ENCODE measurements around the gene RETREG3.
"Not testable (repeated sequence)": the region's sequence is repeated elsewhere in the genome, so short reads cannot be mapped to it uniquely, and the experiment has no call there.

The RETREG3 gene

DNA sequence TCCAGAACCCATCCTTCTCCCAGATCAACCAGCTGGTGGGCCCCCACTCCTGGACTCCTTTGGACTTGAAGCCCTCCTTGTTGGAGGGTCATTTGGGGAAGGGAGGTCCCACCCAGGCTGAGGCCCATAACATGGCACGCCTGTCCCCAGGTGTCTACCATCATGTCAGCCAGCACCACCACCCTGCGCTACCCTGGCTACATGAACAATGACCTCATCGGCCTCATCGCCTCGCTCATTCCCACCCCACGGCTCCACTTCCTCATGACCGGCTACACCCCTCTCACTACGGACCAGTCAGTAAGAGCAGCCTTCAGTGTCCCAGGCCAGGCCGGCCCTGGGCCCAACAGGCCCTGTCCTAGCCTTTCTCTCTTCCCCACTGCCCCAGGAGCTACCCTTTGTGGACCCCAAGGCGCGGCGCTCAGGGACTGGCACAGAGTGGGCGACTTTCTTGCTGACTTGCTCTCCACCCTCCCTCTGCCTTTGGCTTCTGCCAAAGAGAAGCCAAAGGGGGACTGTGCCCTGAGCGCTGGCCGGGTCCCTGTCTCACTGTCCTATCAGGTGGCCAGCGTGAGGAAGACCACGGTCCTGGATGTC, 4.6 kb upstream of the RETREG3 start:
- no peak for DNase-seq (ENCODE audit: low read depth)

DNA sequence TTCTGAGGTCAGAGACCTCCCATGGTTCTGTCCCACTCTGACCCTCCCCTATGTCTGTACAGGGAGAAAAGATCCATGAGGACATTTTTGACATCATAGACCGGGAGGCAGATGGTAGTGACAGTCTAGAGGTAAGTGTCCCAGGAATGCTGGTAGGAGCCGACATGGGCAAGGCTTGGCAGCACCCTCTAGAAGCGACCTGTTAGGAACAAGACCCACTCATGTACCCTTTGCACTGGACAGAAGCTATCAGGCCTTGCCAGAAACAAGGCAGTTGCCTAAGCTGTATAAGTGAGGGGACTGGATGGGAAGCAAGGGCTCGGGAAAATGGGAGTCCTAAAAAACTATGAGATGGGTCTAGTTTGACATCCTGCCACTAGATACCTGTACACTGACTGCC, 2.8 kb upstream of the RETREG3 start:
- no peak for DNase-seq (ENCODE audit: low read depth)

DNA sequence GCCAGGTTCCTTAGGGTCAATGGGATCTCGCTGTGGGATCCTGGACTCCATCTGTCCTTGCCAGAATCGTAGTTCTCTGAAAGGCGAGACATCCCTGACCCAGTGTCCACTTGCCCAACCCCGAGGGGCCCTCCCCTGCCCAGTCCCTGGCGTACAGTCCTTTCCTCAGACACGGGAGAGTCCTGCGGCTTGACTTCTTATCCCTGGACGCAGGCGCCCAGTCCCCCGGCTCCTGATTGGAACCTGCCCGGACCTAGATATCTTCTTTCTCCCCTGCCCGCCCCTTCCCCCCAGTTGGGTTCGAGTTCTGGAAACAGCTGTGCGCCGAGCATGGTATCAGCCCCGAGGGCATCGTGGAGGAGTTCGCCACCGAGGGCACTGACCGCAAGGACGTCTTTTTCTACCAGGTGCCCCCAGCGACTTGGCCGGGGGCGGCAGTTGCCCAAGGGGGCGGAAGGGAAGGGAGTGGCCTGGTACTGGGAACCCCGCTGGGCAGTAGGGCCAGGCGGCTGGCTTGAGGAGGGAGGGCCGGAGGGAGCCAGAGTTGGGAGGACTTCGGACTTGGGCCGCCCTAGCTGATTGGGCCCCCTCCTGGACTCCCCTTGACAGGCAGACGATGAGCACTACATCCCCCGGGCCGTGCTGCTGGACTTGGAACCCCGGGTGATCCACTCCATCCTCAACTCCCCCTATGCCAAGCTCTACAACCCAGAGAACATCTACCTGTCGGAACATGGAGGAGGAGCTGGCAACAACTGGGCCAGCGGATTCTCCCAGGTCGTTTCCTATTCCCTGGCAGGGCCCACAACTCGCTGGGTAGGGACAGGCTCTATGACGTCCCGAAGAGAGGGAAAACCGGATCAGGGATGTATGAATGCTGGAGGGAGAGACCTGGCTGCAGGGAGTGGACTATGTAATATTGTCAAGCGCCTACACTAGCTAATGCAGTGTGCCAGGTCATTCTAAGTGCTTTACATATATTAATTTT, 934 bp upstream of the RETREG3 start:
- not testable (repeated sequence) for DNase-seq (ENCODE audit: low read depth)

DNA sequence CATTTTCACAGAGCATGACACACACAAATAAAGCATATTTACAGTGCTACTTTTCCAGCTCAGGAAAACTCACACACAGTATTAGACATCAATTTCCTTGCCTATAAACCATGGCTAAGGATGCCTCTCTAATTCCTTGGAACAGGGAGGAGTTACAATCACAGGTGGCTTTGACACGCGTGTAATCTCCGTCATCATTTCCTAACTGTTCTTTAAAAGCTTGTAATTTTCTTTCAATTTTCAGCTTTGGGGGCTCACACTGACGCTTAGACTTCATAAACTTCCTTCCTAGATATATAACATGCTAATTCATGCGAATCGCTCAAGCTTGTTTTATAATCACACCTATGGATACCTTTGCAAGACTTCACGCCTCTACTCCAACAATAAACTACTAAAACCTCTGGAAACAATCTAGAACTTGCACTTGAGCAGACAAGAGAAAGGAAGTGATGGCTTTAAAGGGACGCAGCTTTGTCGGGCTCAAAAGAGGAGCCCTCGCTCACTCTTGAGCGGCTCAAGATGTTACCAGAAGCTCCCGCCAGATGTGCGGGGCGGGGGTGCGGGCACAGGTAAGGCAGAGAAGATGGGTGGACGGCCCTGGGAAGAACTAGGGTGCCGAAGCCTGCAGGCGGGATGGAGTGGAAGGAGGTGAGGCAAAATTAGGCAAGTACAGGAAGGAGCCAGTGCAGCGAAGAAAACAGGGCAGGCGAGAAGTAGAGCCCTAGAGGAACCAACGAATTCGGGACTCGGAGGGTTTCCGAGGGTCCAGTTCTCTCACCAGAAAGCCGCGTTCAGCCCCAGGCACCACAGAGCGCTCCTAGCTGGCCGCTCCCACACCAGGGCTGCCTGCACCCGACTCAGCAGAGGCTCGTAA, 631 bp downstream of the RETREG3 start:
- DNase-seq (ENCODE audit: low read depth), result no peak

DNA sequence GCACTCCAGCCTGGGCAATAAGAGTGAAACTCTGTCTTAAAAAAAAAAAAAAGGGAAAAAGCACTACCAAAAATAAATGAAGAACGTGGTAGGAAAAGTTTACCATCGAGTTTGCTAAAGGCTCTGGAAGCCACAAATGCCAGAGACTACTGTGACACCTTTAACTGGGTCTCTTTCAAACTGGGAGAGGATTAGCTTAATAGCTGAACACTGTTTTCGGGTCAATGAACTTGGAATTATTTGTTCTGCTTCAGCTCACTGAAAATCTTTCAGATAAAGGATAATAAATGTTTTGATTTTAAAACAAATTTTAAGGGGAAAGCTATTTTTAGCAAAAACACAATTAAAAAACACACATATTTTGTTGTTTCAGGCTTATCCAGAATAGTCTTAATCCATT, 1.4 kb downstream of the RETREG3 start:
- no peak for DNase-seq (ENCODE audit: low read depth)

DNA sequence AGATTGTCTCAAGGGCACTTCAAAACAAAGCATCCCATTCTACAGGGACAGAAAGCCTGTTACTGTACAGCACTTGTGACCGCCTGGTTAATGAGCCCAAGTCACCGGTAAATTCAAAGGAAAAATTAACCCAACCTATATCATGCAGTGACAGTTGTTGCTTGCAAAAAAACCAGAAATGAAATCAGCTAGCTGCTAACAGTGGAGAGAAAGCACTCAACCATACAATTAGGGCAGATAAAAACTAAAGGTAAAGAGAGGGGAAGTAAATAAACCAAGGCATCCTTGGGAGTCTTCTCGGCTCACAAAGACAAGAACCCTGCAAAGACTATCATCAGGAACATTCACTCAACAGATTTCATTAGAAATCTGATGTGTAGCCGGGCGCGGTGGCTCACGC, 5.9 kb downstream of the RETREG3 start:
- DNase-seq (ENCODE audit: low read depth), result no peak

DNA sequence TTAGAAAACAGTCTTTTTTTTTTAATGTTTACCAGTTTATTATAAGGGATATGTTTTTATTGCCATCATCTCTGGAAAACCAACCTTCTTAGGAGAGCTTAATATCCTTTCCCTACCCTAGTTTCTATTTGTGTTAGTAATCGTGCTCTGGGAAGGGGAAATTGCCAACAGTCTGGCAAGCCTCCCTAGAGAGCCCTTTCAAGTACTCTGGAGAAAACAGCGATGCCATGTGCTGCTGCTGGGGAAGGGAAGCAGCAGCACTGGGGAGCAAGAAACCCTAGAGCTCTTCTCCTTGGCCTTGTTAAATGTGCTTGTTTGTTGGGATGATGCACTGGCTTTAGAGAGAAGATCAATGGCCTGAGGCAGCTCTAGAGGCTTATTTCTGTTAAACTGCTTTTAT, 10.3 kb downstream of the RETREG3 start:
- no peak for DNase-seq (ENCODE audit: low read depth)

DNA sequence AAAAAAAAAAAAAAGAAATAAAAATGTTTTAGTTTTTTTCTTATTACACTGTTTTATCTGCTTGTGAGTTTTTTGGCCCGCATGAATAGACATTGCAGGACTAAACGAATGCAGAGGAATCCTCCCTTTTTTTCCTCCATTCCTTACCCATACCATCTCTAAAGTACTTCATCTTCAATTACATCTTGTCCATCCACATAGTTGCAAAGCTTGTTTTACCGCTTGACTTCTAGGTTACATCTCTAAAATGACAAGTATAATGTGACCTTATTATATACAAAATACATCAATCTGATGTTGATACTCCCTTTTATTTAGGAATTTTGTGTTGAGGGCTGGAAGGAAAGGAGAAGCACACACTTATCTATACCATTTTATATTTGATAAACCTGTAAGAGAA, 12.8 kb downstream of the RETREG3 start:
- no peak for DNase-seq (ENCODE audit: low read depth)

DNA sequence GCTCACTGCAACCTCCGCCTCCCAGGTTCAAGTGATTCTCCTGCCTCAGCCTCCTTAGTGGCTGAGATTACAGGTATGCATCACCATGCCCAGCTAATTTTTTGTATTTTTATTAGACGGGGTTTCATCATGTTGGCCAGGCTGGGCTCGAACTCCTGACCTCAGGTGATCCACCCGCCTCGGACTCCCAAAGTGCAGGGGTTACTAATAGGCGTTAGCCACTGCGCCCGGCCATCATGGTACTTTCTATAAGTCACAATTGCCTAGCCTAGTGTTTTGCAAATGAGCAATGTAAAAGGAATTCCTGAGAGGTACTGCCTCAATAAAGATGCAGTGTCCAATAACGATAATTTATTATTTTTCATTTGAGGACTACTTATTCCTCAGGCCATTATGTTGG, 17.8 kb downstream of the RETREG3 start:
- no peak for DNase-seq (ENCODE audit: low read depth)

DNA sequence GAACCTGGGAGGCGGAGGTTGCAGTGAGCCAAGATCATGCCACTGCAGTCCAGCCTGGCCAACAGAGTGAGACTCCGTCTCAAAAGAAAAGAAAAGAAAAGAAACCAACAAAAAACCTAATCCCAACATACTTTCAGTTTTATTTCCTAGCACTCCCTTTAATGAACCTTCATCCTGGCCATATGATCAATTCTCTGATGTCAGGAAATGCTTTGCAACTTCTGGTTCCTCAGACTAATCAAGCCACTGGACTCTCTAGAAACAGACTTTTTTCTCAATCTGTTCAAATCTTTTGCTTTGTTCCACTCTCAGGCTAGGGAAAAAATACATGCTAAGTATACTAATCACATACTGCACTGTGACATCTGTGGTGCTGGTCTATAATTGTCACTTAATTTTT, 18.3 kb downstream of the RETREG3 start:
- DNase-seq (ENCODE audit: low read depth), result no peak

DNA sequence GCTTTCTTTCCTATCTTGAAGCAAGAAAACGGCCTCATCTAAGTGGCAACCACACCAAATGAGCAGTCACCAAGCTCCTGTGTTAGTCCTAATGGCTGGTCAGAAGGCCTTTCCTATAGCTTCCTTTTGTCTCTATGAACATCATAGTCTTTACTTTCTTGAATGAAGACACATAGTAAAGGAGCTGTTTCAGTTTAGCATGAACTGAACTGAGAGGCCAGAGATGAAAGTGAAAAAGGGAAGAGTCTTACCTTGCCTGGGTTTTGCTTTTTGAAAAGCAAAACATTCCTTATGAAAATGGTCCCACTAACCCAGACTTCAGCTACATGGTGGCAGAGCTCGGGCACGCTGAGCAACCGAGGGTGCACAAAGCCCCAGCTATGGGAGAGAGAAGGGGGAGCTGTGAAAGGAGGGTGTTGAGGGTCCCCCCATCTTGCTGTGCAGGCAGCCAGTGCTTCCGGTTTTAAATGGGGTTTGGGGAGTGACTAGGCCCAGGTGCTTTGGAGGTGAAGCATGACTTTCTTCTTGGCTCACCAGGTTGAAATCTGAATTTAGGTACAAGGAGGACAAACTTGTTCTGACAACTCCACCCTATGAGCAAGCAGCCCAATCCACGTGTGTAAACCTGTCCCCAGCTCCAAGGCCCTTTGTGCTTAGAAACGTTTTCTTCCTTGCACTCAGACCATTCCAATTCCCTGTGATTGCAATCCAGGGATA, 22.5 kb downstream of the RETREG3 start:
- DNase-seq (ENCODE audit: low read depth), result no peak

DNA sequence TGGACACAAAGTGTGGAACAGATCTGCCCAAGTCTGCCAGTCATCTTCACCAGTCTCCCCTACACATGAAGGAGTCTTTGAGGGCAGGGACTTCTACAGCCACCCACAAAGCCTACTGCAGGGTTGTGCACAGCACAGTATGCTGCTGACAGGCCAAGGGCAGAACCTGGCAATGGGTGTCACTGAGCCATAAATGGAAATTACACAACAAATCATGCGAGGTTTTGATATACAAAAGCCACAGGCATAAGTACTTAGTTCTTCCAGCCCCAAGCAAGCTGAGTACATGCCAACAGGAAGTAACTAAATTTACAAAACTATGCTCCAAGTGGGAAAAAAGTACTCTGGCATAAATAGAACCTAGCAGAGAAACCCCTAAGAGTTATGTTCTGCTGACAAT, 23.8 kb downstream of the RETREG3 start:
- no peak for DNase-seq (ENCODE audit: low read depth)

DNA sequence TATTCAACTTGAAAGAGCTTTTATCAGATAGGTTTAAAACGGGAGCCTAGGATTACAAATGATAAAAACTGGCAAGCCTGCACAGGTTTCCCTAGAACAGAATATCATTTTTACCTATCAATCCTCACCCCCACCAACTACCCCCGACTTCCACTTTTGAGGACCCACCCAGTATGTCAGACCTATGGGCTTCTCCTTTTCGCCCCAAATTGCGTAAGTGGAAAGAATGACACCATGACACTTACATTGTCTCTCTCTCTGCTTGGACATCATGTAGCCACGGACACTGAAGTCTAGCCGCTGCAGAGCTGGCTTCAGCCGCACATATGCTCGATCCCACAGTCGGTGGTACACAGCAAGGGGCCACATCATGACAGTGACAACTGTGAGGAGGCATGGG, 24.3 kb downstream of the RETREG3 start:
- no peak for DNase-seq (ENCODE audit: low read depth)

DNA sequence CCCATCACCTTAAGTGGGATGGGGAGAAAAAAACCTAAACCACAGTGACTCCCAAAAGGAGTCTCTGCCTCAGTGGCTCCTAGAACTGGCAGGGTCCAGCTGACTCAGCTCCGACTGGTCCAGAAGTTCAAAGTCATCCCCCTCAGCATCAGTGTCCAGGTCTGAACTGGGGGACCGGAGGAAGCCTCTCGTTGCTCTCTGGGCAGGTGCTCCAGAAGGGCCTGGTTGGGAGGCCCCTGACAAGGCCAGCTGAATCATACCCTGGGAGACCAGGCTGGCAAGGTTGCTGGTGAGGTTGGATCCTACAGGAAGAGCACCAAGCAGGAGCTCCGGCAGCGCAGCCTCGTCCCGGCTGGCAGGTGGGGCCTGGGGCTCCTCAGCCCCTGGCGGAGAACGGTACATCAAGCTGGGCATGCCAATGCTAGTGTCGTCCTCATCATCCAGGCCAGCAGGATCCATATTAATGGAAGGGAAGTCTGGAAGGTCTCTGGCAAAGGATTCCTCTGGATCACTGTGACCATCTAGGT, 27.4 kb downstream of the RETREG3 start:
- DNase-seq (ENCODE audit: low read depth), result no peak

DNA sequence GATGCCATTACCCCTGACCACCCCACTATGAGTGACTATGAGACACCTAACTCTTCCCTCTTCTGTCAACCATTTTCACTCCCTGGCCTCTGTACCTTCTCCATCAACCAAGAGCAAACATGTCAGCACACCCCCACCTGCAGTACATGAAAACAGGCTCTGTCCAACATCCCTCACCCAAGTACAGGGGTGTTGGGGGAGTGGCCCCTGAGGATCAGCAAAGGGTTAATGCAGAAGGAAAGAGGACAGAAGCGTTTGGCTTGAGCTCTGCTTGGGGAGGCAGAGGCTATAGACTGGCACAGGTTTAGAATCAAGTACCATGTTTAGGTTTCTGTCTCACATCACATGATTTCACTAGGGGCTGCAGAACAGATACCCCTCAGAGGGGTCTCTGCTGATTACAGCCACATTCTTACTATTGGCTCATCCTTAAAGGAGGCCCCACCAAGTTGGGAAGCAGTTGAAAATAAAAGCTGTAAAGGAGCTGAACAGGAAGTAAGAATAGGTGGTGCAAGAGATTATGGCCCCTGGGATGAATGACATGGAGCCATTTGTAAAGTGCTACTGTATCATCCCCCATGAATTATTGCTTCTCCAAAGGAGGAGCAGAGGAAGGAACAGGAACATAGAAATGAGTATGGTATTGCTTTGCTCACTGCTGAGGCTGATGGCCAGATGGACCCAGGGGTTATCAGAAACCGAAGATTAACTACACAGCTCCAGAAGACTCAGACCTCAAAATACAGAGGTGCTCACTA, 29.2 kb downstream of the RETREG3 start:
- no peak for DNase-seq (ENCODE audit: low read depth)

DNA sequence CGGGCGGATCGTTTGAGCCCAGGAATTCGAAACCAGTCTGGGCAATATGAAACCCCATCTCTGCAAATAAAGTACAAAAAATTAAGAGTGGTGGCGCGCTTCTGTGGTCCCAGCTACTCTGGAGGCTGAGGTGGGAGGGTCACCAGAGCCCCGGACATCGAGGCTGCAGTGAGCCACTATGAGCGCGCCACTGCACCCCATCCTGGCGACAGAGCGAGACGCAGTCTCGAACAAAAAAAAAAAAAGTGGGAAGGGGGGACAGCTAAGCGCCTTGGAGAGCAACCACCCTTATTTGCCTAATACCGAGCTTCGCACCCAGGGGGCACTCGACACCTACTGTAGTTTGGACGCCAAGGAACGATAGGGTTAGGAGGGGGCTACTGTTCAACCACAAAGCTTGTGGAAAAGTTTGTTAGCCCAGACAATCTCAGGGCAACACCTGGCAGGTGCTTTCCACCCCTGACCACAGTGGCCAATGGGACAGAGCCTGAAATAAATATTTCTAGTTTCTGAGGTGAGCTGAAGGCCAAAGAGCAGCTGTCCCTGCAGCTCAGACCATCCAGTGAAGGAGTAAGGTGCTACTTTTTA, 30.8 kb downstream of the RETREG3 start:
- DNase-seq (ENCODE audit: low read depth), result no peak

DNA sequence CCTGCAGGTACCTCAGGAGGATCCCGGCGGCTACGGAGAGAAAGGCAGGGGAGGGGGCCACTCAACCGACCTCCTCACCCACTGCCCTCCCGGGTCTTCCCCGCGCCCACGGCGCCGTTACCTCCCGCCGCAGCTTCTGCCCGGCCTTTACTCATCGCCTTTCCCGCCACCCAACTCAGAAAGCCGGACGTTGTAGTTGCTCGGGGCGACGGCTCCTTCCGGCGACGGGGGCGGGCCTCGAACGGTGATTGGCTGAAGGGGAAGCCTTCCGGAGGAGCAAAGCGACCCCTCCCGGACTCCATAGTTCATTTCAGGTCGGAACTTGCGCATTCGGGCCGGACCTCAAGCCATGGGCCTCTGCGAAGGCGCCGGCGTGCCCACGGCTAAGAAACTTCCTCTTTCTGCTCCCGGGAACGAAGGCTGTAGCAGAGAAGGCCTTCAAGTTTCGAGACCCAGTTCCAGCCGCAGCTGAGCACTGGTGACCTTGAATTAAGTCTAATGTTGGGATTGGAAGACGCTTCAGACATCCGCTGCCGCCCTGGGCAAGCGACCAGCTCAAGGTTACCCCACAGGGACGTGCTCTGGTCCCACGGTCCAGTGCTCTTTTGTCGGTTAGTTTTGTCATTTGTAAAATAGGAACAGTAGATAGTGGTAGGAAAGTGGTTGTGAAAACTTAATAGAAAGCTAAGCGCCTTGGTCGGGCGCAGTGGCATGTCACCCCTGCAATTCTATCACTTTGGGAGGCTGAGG, 31.5 kb downstream of the RETREG3 start, which contains the start of gene PSMC3IP:
Gene PSMC3IP, minus strand, starts transcription at position 198 of the 750 bp plus-strand sequence. Its CDS starts 43 bp downstream, at position 155.
- peak; percentile 90 for DNase-seq (ENCODE audit: low read depth)

DNA sequence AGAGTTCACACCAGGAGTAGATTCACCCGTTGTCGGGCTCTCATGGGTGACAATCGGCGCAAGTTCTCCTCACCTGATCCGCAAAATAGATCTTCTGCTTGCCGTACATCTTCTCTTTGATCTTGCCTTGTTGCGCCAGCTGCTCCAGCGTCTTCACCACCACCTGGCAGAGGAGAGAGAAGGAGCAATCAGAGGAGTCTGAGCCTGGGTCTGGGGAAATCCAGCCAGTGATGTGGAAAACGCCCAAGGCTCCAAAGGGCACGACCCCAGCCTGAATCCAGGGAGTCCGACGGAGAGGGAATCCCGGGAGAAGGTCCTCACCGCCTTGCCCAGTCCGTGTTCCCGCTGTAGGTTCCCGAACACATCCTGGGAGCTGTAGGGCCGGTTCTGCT, 32.0 kb downstream of the RETREG3 start:
- no peak for DNase-seq (ENCODE audit: low read depth)

DNA sequence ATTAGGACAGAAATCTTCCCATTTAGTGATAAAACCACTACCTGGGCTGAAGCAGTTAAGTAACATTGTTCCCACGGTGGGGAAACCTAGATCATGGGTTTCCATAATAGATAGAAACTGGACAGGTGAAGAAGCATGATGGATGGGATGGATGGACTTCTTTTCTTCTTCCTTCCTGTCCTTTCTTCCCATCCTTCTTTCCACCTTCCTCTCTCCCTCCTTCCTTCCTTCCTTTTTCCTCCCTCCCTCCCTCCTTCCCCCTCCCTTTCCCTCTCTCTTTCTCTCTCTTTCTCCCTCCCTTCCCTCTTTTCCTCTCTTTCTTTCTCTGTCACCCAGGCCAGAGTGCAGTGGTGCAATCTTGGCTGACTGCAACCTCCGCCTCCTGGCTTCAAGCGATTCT, 34.7 kb downstream of the RETREG3 start:
- no peak for DNase-seq (ENCODE audit: low read depth)

DNA sequence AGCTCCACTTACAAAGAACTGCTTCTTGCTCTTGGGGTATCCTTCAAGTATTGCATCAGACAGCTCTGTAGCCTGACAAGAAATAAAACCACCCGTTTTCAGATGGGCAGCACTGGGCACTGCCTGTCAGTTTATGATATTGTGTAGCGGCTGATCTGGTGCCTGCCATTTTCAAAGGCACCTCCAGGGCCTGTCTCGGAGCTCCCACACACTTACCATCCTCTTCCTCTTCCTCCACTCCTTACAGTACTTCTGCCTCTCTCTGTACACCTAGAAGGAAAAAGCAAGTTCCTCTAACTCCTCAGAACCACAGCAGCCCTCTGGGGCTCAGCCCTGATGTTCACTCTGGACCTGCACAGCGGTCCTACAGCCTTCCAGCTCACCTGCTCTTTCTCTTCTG, 36.1 kb downstream of the RETREG3 start:
- no peak for DNase-seq (ENCODE audit: low read depth)
